ENCODE measurements around the gene PRKG2. TPM values are rescaled to one million over a fixed set of nuclear protein-coding genes. Genes with fewer than 3 reads are reported as not detected.

Gene PRKG2
- total RNA-seq, 4 donors from 2014 or later: 7.3 to 11.2 (median 8.8) TPM

DNA sequence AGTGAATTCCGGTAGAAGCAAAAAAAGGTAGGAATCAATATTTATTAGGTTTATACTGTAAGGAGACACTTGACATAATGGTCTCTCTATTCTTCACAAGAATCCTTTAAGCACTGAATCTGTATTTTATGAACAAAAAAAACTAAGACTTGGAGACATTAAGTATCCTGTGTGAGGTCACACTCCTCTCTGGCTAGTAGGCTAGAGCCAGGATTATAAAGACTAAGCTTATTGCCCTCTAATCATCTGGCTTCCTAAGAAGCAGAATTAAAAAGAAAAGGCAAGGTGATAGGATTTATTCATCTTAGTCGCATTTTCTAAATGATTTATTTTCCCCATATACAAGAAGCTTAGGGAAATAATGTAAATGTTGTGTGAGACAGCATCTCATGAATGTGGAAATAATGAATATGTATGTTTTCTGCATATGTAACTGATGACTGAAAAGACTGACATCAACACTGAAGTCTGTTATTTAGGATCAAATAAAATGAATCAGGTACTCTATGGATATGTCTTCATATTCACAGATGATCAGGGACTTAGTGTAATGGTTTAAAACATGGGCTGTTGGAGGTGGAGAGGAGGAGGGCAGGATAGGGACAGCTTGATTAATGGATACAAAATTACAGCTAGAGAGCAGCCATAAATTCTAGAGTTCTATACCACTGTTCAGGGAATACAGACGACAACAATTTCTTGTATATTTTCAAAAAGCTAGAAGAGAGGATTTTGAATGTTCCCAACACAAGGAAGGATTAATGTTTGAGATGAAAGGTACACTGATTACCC lies 30.4 kb upstream of the PRKG2 start:
- no peak overlapping the region for H3K4me3 ChIP-seq
- H3K27me3 ChIP-seq: no peaks in the 10 kb centered on the region
- TF ChIP-seq EP300 (IDR thresholded peaks at IDR 0.05): no peak
- TF ChIP-seq, protein P1, sequence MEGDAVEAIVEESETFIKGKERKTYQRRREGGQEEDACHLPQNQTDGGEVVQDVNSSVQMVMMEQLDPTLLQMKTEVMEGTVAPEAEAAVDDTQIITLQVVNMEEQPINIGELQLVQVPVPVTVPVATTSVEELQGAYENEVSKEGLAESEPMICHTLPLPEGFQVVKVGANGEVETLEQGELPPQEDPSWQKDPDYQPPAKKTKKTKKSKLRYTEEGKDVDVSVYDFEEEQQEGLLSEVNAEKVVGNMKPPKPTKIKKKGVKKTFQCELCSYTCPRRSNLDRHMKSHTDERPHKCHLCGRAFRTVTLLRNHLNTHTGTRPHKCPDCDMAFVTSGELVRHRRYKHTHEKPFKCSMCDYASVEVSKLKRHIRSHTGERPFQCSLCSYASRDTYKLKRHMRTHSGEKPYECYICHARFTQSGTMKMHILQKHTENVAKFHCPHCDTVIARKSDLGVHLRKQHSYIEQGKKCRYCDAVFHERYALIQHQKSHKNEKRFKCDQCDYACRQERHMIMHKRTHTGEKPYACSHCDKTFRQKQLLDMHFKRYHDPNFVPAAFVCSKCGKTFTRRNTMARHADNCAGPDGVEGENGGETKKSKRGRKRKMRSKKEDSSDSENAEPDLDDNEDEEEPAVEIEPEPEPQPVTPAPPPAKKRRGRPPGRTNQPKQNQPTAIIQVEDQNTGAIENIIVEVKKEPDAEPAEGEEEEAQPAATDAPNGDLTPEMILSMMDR (IDR thresholded peaks at IDR 0.05): no peak
- no peak for TF ChIP-seq POLR2A (IDR thresholded peaks at IDR 0.05; ENCODE audit: low read depth)
- TF ChIP-seq POLR2AphosphoS5 (IDR thresholded peaks at IDR 0.05): no peak
- intact Hi-C loops (cut with DNase I): no loop called here
- DNase-seq (ENCODE audit: extremely low spot score): no peak
- 91% methylated on average over 3 of the region's 3 CpGs for WGBS
- no peaks in the 10 kb centered on the region for H3K9me3 ChIP-seq
- H3K27ac ChIP-seq (replicated peaks in 1 of 4): no peak overlapping the region
- no peaks in the 10 kb centered on the region for H3K4me1 ChIP-seq
- H3K36me3 ChIP-seq: no peaks in the 10 kb centered on the region

DNA sequence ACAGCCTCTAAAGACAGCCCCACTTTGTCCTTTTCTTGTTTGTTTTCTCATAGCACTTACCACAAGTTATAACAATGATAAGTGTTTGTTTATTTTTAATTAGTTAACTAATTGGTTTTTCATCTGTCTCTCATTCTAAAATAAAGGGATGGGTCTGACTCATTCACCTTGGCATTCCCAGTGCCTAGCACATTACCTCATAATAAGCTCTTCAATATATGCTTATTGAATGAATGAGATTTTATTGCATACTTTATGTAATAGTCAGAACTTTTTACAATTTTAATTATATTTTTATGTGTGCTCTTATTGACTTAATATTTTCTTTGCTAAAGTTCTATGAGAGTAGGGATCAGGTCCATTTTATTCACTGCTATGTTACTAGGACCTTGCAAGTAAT lies 22.8 kb upstream of the PRKG2 start:
- Histone ChIP-seq H3K4me1 (peaks cover 0 to 11% (median 0%) of the 10 kb centered on the region in 4 donors), H3K27me3 (no peaks in the 10 kb centered on the region), H3K36me3 (no peaks in the 10 kb centered on the region), H3K9me3 (no peaks in the 10 kb centered on the region), H3K4me3 (no peak overlapping the region), H3K27ac (replicated peaks in 1 of 4) (no peak overlapping the region)
- TF ChIP-seq, protein P1 (IDR thresholded peaks at IDR 0.05): no peak
- TF ChIP-seq EP300 (IDR thresholded peaks at IDR 0.05) (no peak), POLR2A (IDR thresholded peaks at IDR 0.05; ENCODE audit: low read depth) (no peak), POLR2AphosphoS5 (IDR thresholded peaks at IDR 0.05) (no peak)
- intact Hi-C loops (cut with DNase I): no loop called here
- DNase-seq (ENCODE audit: extremely low spot score): no peak

DNA sequence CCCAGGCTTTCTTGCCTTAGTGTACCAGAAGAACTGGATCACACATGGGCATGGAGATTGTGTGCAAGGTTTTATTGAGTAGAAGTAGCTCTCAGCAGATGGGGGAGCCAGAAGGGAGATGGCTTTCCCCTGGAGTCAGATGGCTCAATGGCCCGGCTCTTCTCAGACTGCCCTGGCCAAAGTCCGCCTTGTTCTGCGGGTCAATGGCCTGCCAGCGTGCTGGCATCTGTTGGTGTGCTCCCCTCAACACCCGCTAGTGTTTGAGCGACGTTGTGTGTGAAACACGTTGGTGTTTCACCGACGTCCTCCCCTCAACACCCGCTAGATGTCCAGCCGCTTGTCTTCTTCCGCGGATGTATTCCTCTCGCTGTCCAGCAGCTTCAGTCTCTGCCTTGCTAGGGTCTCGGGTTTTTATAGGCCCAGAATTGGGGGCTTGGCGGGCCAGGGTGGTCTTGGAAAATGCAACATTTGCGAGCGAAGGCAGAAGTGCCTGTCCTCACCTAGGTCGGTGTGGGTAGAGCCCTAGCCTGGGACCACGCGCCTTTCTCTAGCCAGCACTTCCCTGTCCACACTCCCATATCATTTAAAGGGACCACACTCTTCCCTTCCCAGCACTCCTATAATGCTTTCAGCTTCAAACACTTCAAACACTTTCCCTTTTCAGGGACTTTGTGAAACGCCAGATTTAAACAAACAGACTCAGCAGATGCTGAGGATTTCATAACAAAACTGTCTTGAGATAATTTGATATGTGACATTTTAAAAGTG lies 21.1 kb upstream of the PRKG2 start:
- 79% methylated on average over 22 of the region's 23 CpGs for WGBS
- intact Hi-C loops (cut with DNase I): no loop called here
- H3K9me3 ChIP-seq: no peaks in the 10 kb centered on the region
- peaks cover 0 to 11% (median 0%) of the 10 kb centered on the region in 4 donors for H3K4me1 ChIP-seq
- no peaks in the 10 kb centered on the region for H3K27me3 ChIP-seq
- no peak for DNase-seq (ENCODE audit: extremely low spot score)
- TF ChIP-seq, protein P1 (IDR thresholded peaks at IDR 0.05): no peak
- TF ChIP-seq POLR2AphosphoS5 (IDR thresholded peaks at IDR 0.05): no peak
- TF ChIP-seq EP300 (IDR thresholded peaks at IDR 0.05): no peak
- TF ChIP-seq POLR2A (IDR thresholded peaks at IDR 0.05; ENCODE audit: low read depth): no peak
- H3K27ac ChIP-seq (replicated peaks in 1 of 4): no peak overlapping the region
- no peaks in the 10 kb centered on the region for H3K36me3 ChIP-seq
- H3K4me3 ChIP-seq: peak overlapping the region in 1 of 4 donors; percentile 7

DNA sequence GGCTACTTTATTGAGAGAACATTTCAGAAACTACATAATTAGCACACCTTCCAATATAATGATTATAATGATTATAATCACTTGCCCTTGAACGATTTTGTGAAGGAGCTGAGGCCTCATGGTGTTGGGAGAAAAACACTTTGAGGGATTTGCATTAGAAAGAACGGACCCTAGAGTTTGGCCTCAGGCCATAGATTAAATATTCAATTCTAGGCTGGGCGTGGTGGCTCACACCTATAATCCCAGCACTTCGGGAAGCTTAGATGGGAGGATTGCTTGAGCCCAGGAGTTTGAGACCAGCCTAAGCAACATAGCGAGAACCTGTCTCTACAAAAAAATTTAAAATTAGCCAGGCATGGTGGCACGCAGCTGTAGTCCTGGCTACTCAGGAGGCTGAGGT lies 12.9 kb upstream of the PRKG2 start:
- 82% methylated on average over 6 of the region's 6 CpGs for WGBS
- Histone ChIP-seq H3K27me3 (no peaks in the 10 kb centered on the region), H3K4me3 (no peak overlapping the region), H3K36me3 (no peaks in the 10 kb centered on the region), H3K9me3 (no peaks in the 10 kb centered on the region), H3K4me1 (no peaks in the 10 kb centered on the region), H3K27ac (replicated peaks in 1 of 4) (no peak overlapping the region)
- TF ChIP-seq, protein P1 (IDR thresholded peaks at IDR 0.05): no peak
- TF ChIP-seq EP300 (IDR thresholded peaks at IDR 0.05) (no peak), POLR2A (IDR thresholded peaks at IDR 0.05; ENCODE audit: low read depth) (no peak), POLR2AphosphoS5 (IDR thresholded peaks at IDR 0.05) (no peak)
- DNase-seq (ENCODE audit: extremely low spot score): no peak
- intact Hi-C loops (cut with DNase I): no loop called here
